ENCODE data around the gene SPAG4.
A peak's percentile ranks its signal among the peaks of the same experiment; 100 is the strongest.

SPAG4 gene

GRCh38 chr20:35657271-35657670 is 41.6 kb downstream of the SPAG4 start:
- no peak for DNase-seq (ENCODE audit: low spot score)

DNA sequence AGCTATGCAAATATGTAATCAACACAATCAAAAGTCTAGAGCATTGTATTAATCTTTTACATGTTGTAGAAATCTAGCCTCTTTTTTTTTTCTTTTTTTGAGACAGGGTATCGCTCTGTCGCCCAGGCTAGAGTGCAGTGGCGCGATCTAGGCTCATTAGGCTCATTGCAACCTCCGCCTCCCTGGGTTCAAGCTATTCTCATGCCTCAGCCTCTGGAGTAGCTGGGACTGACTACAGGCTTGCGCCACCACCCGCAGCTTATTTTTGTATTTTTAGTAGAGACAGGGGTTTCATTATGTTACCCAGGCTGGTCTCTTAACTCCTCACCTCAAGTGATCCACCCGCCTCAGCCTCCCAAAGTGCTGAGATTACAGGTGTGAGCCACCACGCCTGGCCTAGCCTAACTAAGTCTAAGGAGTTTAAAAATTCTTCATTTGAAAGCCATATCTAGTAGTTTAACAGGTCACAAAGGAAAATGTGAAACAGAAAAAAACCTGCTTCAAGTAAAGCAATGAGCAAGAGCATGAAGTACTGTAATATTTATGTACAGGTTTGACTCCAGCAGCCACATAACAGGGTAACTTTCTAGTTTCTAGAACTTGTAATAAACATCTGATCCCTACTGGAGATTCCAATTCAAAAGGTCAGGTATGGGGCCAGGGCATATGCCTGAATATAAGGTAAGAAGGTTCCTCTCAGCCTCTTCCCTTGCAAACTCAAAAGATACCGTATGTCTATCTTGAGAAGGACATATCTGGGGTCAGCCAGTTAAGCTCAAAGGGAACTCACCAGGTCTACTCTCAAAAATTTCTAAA is 44.7 kb downstream of the SPAG4 start:
- DNase-seq (ENCODE audit: low spot score): no peak

GRCh38 chr20:35661053-35661452 is 45.4 kb downstream of the SPAG4 start:
- DNase-seq (ENCODE audit: low spot score): no peak

- no peak for DNase-seq (ENCODE audit: low spot score)
These were observed 46.3 kb downstream of the SPAG4 start for GRCh38 chr20:35661908-35662307.

GRCh38 chr20:35662551-35662950 is 46.9 kb downstream of the SPAG4 start:
- DNase-seq (ENCODE audit: low spot score): no peak

DNA sequence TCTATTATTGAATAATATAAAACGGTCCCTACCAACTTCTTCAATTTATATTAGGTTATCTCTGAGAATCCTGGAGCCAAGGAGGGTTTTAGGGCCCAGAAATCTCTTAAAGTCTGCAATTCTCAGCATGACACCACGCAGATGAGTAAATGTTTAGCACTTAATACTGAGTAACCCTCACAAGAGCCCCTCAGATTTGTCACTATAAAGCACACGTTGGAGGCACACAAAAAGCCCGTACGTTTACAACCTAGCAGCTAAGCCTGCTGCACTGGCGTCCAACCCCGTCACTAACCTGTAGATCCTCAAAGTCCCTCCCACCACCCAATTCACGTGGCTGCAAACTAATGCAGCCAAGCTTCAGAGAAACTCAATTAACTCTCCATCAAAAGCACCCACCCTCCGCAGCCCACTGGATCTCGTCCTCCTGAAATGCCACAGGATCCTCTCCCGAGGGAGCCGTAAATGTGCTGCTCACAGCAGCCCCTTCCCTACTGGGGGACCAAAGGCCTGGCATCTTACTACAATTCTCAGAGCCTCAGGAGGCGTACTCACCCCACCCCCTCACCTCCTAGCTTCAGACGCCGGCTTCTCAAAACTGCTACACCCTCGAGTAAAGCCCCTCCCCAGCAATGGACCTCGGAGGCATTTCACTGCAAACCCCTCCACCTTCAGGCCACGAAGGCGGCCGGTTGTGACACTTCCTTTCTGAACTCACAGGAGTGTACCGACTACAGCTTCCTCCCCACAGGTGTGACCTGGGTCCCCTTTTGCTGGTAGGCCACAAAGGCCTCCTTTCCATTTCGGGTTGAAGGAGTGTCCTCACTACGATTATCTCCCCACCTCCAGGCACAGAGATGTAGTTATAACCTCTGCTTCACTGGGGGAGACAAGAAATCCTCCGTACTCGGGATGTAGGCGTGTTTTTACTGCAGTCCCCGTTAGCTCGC is 48.2 kb downstream of the SPAG4 start:
- peak; percentile 14 for DNase-seq (ENCODE audit: low spot score)

GRCh38 chr20:35664466-35665206 is 49.0 kb downstream of the SPAG4 start, which contains the start of the genes CPNE1 and RBM12:
Gene CPNE1, minus strand, starts transcription at chr20:35664900. Its CDS starts 31,977 bp downstream, at chr20:35632923.
Gene RBM12, minus strand, starts transcription at chr20:35664900. Its CDS starts 9,578 bp downstream, at chr20:35655322.
- peak; percentile 99 for DNase-seq (ENCODE audit: low spot score)

DNA sequence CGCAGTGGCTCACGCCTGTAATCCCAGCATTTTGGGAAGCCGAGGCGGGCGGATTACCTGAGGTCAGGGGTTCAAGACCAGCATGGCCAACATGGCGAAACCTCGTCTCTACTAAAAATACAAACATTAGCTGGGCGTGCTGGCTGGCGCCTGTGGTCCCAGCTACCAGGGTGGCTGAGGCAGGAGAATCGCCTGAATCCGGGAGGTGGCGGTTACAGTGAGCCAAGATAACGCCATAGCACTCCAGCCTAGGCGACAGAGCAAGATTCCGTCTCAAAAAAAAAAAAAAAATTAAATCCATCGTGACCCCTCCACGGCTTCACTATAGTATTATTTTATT is 50.3 kb downstream of the SPAG4 start:
- DNase-seq (ENCODE audit: low spot score): no peak

GRCh38 chr20:35669221-35669620 is 53.6 kb downstream of the SPAG4 start:
- no peak for DNase-seq (ENCODE audit: low spot score)

- DNase-seq (ENCODE audit: low spot score): no peak
These were observed 54.1 kb downstream of the SPAG4 start for GRCh38 chr20:35669681-35670080.

All from AG08395 (cell line).